EL (cell line): ENCODE results near the gene SRRM3.
"Not testable (repeated sequence)": the region's sequence is repeated elsewhere in the genome, so short reads cannot be mapped to it uniquely, and the experiment has no call there.

Experiments
- DNase-seq: peaks from one replicate; pipeline ENCODE4 v3.0.0-alpha.2; 2016

Gene SRRM3

DNA sequence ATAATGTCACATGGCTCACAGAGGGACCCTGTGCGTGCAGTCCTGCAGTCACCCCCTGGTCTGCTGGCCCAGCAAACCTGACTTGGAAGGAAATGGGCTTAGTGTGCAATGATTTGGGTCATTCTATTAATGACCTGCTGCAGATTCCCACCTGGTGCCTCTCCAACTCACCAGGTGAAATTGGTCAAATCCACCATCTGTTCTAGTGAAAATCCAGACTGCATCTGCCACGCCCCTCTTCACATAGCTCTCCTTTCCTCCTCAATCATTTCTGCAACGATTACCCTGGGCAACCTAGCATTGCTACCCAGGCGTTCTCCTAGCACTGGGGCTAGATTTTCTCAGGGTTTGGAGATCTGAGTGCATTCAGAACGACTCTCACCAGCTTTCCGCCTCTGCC is 29.4 kb downstream of the SRRM3 start:
- no peak for DNase-seq

DNA sequence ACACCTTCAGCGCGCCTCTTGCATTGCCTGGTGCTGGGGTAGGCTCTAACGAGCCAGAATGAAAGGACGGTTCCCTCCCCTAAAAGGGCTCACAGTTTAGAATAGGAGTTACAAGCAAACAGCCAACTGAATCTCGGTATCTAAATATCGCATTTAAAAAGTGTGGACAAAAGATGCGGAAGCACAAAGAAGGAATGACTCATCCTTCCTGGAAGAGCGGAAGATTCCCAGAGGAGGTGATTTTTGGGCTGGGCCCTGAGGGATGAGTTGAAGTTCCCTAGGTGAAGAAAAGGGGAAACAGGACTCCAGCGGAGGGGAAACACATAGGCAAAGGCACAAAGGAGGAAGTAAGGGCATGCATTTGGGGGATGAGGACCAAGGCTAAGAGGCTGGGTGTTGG is 29.9 kb downstream of the SRRM3 start:
- DNase-seq: no peak

GRCh38 chr7:76232698-76233097 is 31.0 kb downstream of the SRRM3 start:
- DNase-seq: no peak

GRCh38 chr7:76233538-76234281 is 32.0 kb downstream of the SRRM3 start:
- DNase-seq: no peak

GRCh38 chr7:76234282-76234584 is 32.5 kb downstream of the SRRM3 start:
- DNase-seq: no peak

DNA sequence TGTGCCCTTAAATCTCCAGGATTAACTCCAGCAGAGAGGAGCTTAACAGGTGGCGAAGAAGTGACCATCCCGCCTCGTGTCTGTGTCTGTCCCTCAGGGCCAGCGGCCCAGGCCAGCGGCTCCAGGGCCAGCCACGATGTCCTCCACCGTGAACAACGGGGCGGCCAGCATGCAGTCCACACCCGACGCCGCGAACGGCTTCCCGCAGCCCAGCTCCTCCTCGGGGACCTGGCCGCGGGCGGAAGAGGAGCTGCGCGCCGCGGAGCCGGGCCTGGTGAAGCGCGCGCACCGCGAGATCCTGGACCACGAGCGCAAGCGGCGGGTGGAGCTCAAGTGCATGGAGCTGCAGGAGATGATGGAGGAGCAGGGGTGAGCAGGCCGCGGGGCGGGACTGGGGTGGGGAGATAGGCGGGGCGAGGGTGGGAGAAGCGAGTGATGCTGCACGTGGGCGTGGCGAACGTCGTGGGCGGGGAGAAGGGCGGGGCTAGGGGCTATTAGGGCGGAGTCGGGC is 33.3 kb downstream of the SRRM3 start:
- DNase-seq: peak; percentile 77

- no peak for DNase-seq
Measured at GRCh38 chr7:76236224-76236623, 34.5 kb downstream of the SRRM3 start.

DNA sequence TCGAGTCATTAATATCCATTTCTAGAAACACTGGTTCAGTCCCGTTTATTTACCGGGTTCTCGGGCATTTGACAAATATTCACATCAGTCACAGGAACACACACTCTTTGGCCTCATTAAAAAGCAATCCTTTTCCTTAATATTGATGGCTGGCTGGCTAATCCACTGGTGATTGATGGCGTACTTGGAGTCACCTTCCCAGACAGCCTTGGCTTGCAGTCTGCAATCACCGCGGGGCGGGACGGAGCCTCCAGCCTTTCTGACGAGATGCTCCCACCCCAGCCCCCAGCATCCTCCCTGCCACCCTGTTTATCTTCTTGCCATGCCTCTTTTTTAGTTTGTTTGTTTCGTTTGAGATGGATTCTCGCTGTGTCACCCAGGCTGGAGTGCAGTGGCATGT is 36.6 kb downstream of the SRRM3 start:
- DNase-seq: no peak

DNA sequence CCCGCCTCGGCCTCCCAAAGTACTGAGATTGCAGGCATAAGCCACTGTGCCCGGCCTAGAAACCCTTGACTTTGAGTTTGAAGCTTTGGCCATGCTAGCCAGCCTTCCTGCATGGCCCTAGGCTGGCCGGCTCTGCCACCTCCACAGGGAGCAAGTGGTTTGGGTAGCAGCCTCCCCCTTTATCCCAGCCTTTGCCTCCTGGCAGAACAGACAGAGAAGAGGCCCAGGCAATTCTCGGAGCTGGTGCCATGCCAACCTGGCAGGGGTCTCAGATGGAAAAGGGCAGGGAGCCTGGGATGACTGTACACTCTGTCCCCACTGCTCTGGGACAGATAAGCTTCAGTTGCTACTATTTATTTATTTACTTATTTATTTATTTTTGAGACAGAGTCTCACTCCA is 39.4 kb downstream of the SRRM3 start:
- DNase-seq: no peak

DNA sequence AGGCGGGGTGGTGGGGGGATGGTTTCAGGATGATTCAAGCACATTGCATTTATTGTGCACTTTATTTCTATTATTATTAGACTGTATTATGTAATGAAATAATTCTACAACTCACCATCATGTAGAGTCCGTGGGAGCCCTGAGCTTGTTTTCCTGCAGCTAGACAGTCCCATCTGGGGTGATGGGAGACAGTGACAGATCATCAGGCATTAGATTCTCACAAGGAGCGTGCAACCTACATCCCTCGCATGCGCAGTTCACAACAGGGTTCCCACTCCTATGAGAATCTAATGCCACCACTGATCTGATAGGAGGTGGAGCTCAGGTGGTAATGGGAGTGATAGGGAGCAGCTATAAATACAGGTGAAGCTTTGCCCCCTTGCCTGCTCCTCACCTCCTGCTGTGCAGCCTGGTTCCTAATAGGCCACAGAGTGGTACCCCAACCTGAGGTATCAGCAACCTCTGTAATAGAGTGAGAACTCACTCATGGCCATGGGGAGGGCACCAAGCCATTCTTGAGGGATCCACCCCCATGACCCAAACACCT is 40.9 kb downstream of the SRRM3 start:
- DNase-seq: not testable (repeated sequence)

DNA sequence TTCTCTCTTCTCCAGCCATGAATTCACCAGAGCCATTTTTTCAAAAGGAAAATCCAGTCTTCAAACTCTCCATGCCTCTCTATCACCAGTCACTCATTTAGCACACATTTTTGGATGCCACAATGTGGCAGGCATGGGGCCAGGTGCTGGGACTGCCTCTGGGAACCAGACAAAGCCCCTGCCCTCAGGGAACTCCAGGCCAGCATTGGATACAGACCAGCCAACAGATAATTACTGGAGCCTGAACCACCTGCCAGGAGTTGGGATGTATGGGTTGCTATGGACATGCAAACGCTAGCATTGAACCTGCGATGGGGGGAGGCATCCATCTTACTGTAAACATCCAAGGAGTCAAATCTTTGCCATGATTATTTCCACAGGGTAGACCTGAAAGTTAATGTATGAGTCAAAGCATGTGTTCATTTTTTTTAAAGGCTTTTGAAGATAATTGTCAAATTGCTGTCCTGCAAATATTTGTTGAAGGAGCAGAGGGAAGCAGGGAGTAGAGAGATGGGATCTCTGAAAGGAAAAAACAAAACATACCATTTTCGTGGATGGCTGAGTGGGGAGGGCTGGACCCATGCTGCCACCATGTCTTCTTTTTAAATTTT is 43.2 kb downstream of the SRRM3 start:
- no peak for DNase-seq

- DNase-seq: no peak
Measured at GRCh38 chr7:76246804-76247389, 45.2 kb downstream of the SRRM3 start.

GRCh38 chr7:76247938-76248337 is 46.2 kb downstream of the SRRM3 start:
- DNase-seq: no peak

DNA sequence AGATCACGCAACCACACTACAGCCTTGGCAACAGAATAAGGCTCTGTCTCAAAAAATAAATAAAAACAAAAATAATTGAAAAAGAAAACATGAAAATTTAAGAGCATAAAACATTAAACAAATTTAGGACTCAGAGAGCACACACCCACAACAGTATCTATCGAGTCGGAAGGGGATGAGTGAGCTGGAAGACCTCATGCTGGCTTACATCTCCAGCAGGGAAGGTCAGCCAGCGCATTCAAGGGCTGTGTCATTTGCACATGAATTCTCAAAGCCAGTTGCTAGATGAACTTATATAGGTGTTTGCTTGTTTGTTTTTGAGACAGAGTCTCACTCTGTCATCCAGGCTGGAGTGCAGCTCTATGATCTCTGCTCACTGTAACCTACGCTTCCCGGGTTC is 50.3 kb downstream of the SRRM3 start:
- no peak for DNase-seq

- DNase-seq: no peak
Measured at GRCh38 chr7:76254781-76255180, 53.1 kb downstream of the SRRM3 start.

- no peak for DNase-seq
Measured at GRCh38 chr7:76257973-76258372, 56.3 kb downstream of the SRRM3 start.

- no peak for DNase-seq
Measured at GRCh38 chr7:76259124-76260093, 57.7 kb downstream of the SRRM3 start.

DNA sequence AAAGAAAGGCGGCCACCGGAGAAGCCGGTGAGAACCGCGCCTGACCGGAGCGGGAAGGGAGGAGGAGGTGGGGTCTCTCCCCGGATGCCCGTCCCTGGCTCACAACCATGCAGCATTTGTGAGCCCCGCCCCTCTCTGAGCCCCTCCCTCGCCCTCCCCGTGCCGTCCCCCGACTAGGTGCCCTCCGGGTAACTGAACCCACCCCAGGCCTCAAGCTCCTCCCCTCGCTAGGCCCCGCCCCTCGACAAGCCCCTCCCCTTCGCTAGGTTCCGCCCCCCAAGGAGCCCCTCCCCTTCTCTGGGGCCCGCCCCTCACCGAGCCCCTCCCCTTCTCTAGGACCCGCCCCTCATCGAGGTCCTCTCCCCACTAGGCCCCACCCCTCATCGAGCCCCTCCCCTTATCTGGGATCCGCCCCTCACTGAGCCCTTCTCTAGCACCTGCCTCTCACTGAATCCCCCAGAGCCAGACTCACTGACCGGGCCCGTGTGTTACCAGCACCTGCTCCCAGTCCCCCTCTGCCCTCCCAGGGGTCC is 58.5 kb downstream of the SRRM3 start:
- peak; percentile 33 for DNase-seq

DNA sequence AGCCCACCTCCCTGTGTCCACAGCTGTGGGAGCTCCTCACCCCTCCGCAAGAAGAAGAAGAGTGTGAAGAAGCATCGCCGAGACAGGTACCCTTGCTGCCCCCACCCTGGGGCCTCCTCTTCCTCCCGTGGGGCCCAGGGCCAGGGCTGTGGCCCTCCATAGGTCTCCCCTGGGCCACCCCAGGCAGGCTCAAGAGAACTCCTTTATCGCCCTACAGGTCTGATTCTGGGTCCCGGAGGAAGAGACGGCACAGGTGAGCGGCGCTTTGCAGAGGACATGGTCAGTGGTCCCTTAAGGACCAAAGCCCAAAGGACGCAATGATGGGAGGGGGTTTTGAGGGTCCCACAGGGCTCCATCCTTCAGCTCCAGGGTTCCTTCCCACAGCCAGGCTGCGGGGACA is 59.6 kb downstream of the SRRM3 start:
- DNase-seq: no peak

DNA sequence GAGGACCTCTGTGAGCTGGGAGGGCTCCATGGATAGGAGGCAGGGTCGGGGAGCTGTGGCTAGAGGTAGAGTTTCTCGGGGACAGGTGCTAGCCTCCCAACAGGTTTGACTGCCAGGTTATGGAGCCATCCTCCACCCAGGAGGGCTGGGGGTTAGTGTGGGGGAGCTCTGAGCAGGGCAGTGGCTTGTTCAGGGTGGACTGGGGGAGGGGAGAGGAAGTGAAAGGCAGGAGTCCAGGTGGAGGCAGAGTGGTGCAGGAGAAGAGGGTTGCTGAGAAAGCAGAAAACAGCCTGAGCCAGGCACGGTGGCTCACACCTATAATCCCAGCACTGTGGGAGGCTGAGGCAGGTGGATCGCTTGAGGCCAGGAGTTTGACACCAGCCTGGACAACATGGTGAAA is 60.2 kb downstream of the SRRM3 start:
- DNase-seq: no peak

GRCh38 chr7:76262683-76263402 is 61.1 kb downstream of the SRRM3 start:
- peak; percentile 67 for DNase-seq

DNA sequence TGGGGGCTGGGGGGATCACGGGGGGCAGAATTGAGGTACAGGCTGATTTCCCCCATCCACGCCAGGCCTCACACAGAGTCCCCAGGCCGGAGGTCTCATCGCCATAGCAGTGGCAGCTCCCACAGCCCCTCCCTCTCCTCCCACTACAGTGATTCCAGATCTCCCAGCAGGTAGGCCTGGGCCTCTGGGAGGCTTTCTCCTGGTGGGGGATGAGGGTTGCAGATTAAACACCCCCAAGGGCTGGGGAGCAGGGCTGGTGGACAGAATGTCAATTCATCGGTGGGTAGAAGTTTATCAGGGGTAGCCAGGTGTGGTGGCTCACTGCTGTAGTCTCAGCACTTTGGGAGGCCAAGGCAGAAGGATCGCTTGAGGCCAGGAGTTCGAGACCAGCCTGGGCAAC is 63.6 kb downstream of the SRRM3 start:
- no peak for DNase-seq
